Smooth muscle cell (in vitro differentiated cells): ENCODE results near the gene CD33. TPM values are rescaled to one million over a fixed set of nuclear protein-coding genes. Genes with fewer than 3 reads are reported as not detected.

Experiments used
- DNase-seq: peaks from one replicate; lab custom pipeline; 2025; ENCODE audit not compliant: unreplicated experiment; lab: John Stamatoyannopoulos, UW
- H2AFZ ChIP-seq: fragments of 200-600 bp; sonication (generic); 2 replicates; pipeline ENCODE4 v1.6.0; 2016; ENCODE audit warnings: antibody characterized with exemption, low read depth, mild to moderate bottlenecking
- H3F3A ChIP-seq: fragments of 200-600 bp; sonication (generic); 2 replicates; pipeline ENCODE4 v1.6.0; 2017; ENCODE audit warnings: antibody characterized with exemption, low read depth
- H3K27ac ChIP-seq: fragments of 200-600 bp; sonication (generic); 2 replicates; pipeline ENCODE4 v1.5.1; 2016; ENCODE audit warnings: low read depth, mild to moderate bottlenecking
- H3K27me3 ChIP-seq: fragments of 200-600 bp; sonication (generic); 2 replicates; pipeline ENCODE4 v1.6.1; 2016; ENCODE audit warnings: low read depth, mild to moderate bottlenecking
- H3K36me3 ChIP-seq: fragments of 200-600 bp; sonication (generic); 2 replicates; pipeline ENCODE4 v1.5.1; 2016; ENCODE audit warnings: low read depth
- H3K4me1 ChIP-seq: fragments of 200-600 bp; sonication (generic); 2 replicates; pipeline ENCODE4 v1.5.1; 2016; ENCODE audit warnings: low read depth
- H3K4me2 ChIP-seq: fragments of 200-600 bp; sonication (generic); 2 replicates; pipeline ENCODE4 v1.6.0; 2016; ENCODE audit warnings: mild to moderate bottlenecking
- H3K4me3 ChIP-seq: fragments of 200-600 bp; sonication (generic); 2 replicates; pipeline ENCODE4 v1.5.1; 2016; ENCODE audit warnings: mild to moderate bottlenecking
- H3K79me2 ChIP-seq: fragments of 200-600 bp; sonication (generic); 2 replicates; pipeline ENCODE4 v1.6.0; 2016; ENCODE audit warnings: low read depth, mild to moderate bottlenecking
- H3K9ac ChIP-seq: fragments of 200-600 bp; sonication (generic); 2 replicates; pipeline ENCODE4 v1.6.0; 2016; ENCODE audit warnings: low read depth
- H3K9me3 ChIP-seq: fragments of 200-600 bp; sonication (generic); replicated peaks from 2 replicates; pipeline ENCODE4 v1.5.1; 2016; ENCODE audit warnings: low read depth
- H4K20me1 ChIP-seq: fragments of 200-600 bp; sonication (generic); 2 replicates; pipeline ENCODE4 v1.6.0; 2016; ENCODE audit warnings: low read depth
- CTCF ChIP-seq: fragments of 200-600 bp; sonication (generic); IDR thresholded peaks from 2 replicates; pipeline ENCODE4 v1.5.1; 2017; ENCODE audit warnings: borderline replicate concordance, mild to moderate bottlenecking, antibody characterized with exemption; ENCODE audit not compliant: insufficient read depth, poor library complexity, severe bottlenecking
- WGBS: methylation state at CpG from one replicate; pipeline ENCODE4 v1.1.7; 2016; ENCODE audit warnings: low lambda C conversion rate; 5-methylcytosine and 5-hydroxymethylcytosine counted together
- polyA plus RNA-seq: library from polyadenylated mRNA; unstranded; fragments of >200 nt; fragmentation: Nextera tagmentation; extraction: Ambion mirVana; gene quantifications from 2 replicates; pipeline ENCODE4 v1.2.1, GENCODE V29; 2016
- total RNA-seq: library from RNA; depleted of rRNA; stranded (reverse); fragments of >200 nt; gene quantifications from 2 replicates; pipeline ENCODE4 v1.2.3, GENCODE V29; 2014

The CD33 gene
- total and polyA plus RNA-seq, 2 experiments from 2014 or later, result not detected

- Histone ChIP-seq H3K4me3 (no peak overlapping the region), H3K27ac (no peak overlapping the region), H3K79me2 (no peaks in the 10 kb centered on the region), H3K27me3 (no peaks in the 10 kb centered on the region), H3F3A (no peaks in the 10 kb centered on the region), H3K4me2 (no peak overlapping the region), H3K9ac (no peak overlapping the region), H2AFZ (no peak overlapping the region), H4K20me1 (no peaks in the 10 kb centered on the region), H3K9me3 (no peaks in the 10 kb centered on the region), H3K4me1 (no peaks in the 10 kb centered on the region), H3K36me3 (no peaks in the 10 kb centered on the region)
- no peak for DNase-seq
- TF ChIP-seq CTCF, result no peak
- WGBS, result 76% methylated on average over 21 of the region's 21 CpGs
Observed at GRCh38 chr19:51194527-51195315, 30.2 kb upstream of the CD33 start.

- H3K4me2 ChIP-seq, result no peak overlapping the region
- WGBS, result 90% methylated on average over 9 of the region's 9 CpGs
- H2AFZ ChIP-seq, result no peak overlapping the region
- H3K9ac ChIP-seq, result no peak overlapping the region
- no peaks in the 10 kb centered on the region for H3K27me3 ChIP-seq
- H4K20me1 ChIP-seq, result no peaks in the 10 kb centered on the region
- H3K27ac ChIP-seq, result no peak overlapping the region
- no peaks in the 10 kb centered on the region for H3F3A ChIP-seq
- H3K36me3 ChIP-seq, result no peaks in the 10 kb centered on the region
- H3K4me1 ChIP-seq, result no peaks in the 10 kb centered on the region
- H3K4me3 ChIP-seq, result no peak overlapping the region
- no peak for DNase-seq
- no peak for TF ChIP-seq CTCF
- no peaks in the 10 kb centered on the region for H3K9me3 ChIP-seq
- H3K79me2 ChIP-seq, result no peaks in the 10 kb centered on the region
Observed at GRCh38 chr19:51195316-51195586, 29.6 kb upstream of the CD33 start.

- Histone ChIP-seq H3K9me3 (no peaks in the 10 kb centered on the region), H3K4me2 (no peak overlapping the region), H3F3A (no peaks in the 10 kb centered on the region), H3K4me1 (no peaks in the 10 kb centered on the region), H3K9ac (no peak overlapping the region), H2AFZ (no peak overlapping the region), H3K27ac (no peak overlapping the region), H3K4me3 (no peak overlapping the region), H3K36me3 (no peaks in the 10 kb centered on the region), H4K20me1 (no peaks in the 10 kb centered on the region), H3K79me2 (no peaks in the 10 kb centered on the region), H3K27me3 (no peaks in the 10 kb centered on the region)
- no peak for DNase-seq
- WGBS, result 93% methylated on average over 10 of the region's 10 CpGs
- no peak for TF ChIP-seq CTCF
Observed at GRCh38 chr19:51195616-51196015, 29.3 kb upstream of the CD33 start.

GRCh38 chr19:51196181-51196580 lies 28.7 kb upstream of the CD33 start:
- Histone ChIP-seq H3K9ac (no peak overlapping the region), H3K27me3 (no peaks in the 10 kb centered on the region), H4K20me1 (no peaks in the 10 kb centered on the region), H3K36me3 (no peaks in the 10 kb centered on the region), H3F3A (no peaks in the 10 kb centered on the region), H3K79me2 (no peaks in the 10 kb centered on the region), H2AFZ (no peak overlapping the region), H3K4me1 (no peaks in the 10 kb centered on the region), H3K9me3 (no peaks in the 10 kb centered on the region), H3K4me3 (no peak overlapping the region), H3K4me2 (no peak overlapping the region), H3K27ac (no peak overlapping the region)
- no peak for DNase-seq
- WGBS, result 80% methylated on average over 5 of the region's 5 CpGs
- TF ChIP-seq CTCF, result no peak
